Measurements from ENCODE around the gene CD63.
"Not testable (repeated sequence)": the region's sequence is repeated elsewhere in the genome, so short reads cannot be mapped to it uniquely, and the experiment has no call there.

Gene CD63

GRCh38 chr12:55728939-55729818, at the start of gene CD63:
Gene CD63, minus strand, starts transcription at chr12:55729009. Its CDS starts 668 bp downstream, at chr12:55728341.
- peak; percentile 75 for DNase-seq

- no peak for DNase-seq
Observed at GRCh38 chr12:55777856-55778255, 49.0 kb upstream of the CD63 start.

- no peak for DNase-seq
Observed at GRCh38 chr12:55771736-55772135, 42.9 kb upstream of the CD63 start.

GRCh38 chr12:55767156-55767555, 38.3 kb upstream of the CD63 start:
- DNase-seq: no peak

- no peak for DNase-seq
Observed at GRCh38 chr12:55765736-55766290, 37.0 kb upstream of the CD63 start.

GRCh38 chr12:55762646-55763045, 33.8 kb upstream of the CD63 start:
- no peak for DNase-seq

GRCh38 chr12:55760663-55761062, 31.9 kb upstream of the CD63 start:
- no peak for DNase-seq

- not testable (repeated sequence) for DNase-seq
Observed at GRCh38 chr12:55758575-55758974, 29.8 kb upstream of the CD63 start.

- DNase-seq: no peak
Observed at GRCh38 chr12:55757701-55758100, 28.9 kb upstream of the CD63 start.

- DNase-seq: no peak
Observed at GRCh38 chr12:55755246-55755645, 26.4 kb upstream of the CD63 start.

GRCh38 chr12:55748230-55748993, 19.6 kb upstream of the CD63 start:
- no peak for DNase-seq

- DNase-seq: no peak
Observed at GRCh38 chr12:55746913-55747231, 18.1 kb upstream of the CD63 start.

GRCh38 chr12:55746174-55746912, 17.5 kb upstream of the CD63 start:
- no peak for DNase-seq

GRCh38 chr12:55745361-55746173, 16.8 kb upstream of the CD63 start:
- no peak for DNase-seq

GRCh38 chr12:55744340-55745030, 15.7 kb upstream of the CD63 start:
- no peak for DNase-seq

- peak; percentile 41 for DNase-seq
Observed at GRCh38 chr12:55743406-55744339, 14.9 kb upstream of the CD63 start.

GRCh38 chr12:55742719-55743405, 14.1 kb upstream of the CD63 start, which contains the start of gene GDF11:
Gene GDF11, plus strand, starts transcription at chr12:55743122. Its CDS starts 195 bp downstream, at chr12:55743317.
- DNase-seq: peak; percentile 80

GRCh38 chr12:55741931-55742680, 13.3 kb upstream of the CD63 start:
- DNase-seq: no peak

GRCh38 chr12:55739025-55739378, 10.2 kb upstream of the CD63 start:
- no peak for DNase-seq
